ENCODE measurements around the gene HMOX2. TPM values are rescaled to one million over a fixed set of nuclear protein-coding genes. Genes with fewer than 3 reads are reported as not detected.

Gene HMOX2
- total RNA-seq, 1 experiment from 2014 or later: 42.6 TPM

DNA sequence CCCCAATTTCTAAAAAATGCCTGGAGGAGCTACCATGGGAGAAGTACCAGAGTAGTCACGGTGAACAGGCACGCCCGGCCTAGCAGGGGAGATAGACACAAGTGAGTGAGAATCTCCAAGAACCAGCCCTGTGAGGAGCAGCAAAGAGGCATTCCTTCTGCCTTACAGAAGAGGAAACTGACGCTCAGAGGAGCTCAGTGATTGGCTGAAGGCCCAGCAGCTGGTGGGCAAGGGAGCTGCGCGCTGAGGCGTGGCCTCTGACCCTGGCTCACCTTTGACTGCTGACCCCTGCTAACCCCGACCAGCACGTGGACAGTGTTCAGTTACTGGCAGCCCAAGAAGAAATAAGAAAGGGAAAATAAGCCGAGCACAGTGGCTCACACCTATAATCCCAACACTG is 81.8 kb downstream of the HMOX2 start (continued):
- TF ChIP-seq ESRRA (CRISPR knock-in tag; IDR thresholded peaks at IDR 0.05; ENCODE audit: borderline replicate concordance): no peak

Other genes starting within 250 kb of the HMOX2 start
- gene SRL, start 234.3 kb upstream of the HMOX2 start, total RNA-seq (2021): 0.11 TPM in 1 of 3 replicates, not detected in the others
- gene TFAP4, start 203.4 kb upstream of the HMOX2 start, total RNA-seq (2021): 31.9 to 36.5 TPM (median 34.2 TPM) in 3 replicates
- gene GLIS2, start 160.3 kb upstream of the HMOX2 start, total RNA-seq (2021): 19.5 to 23.0 TPM (median 20.1 TPM) in 3 replicates
- gene PAM16, start 125.1 kb upstream of the HMOX2 start, total RNA-seq (2021): 87.2 to 93.7 TPM (median 88.9 TPM) in 3 replicates
- 8.0 to 9.1 TPM (median 8.3 TPM) in 3 replicates for gene VASN, start 104.5 kb upstream of the HMOX2 start, total RNA-seq (2021)
- gene CORO7, start 59.8 kb upstream of the HMOX2 start, total RNA-seq (2021): 36.7 to 45.5 TPM (median 38.6 TPM) in 3 replicates
- 54.8 to 64.1 TPM (median 56.0 TPM) in 3 replicates for gene DNAJA3, start 50.5 kb upstream of the HMOX2 start, total RNA-seq (2021)
- gene NMRAL1, start 1.8 kb upstream of the HMOX2 start, total RNA-seq (2021): 68.1 to 77.6 TPM (median 69.5 TPM) in 3 replicates
- gene CDIP1, start 62.4 kb downstream of the HMOX2 start, total RNA-seq (2021): 68.9 to 79.2 TPM (median 78.9 TPM) in 3 replicates
- 1.3 to 2.1 TPM (median 1.5 TPM) in 3 replicates for gene C16orf96, start 79.9 kb downstream of the HMOX2 start, total RNA-seq (2021)
- 56.8 to 59.5 TPM (median 59.0 TPM) in 3 replicates for gene UBALD1, start 138.5 kb downstream of the HMOX2 start, total RNA-seq (2021)
- 79.4 to 88.8 TPM (median 80.7 TPM) in 3 replicates for gene MGRN1, start 148.4 kb downstream of the HMOX2 start, total RNA-seq (2021)
- 41.8 to 45.8 TPM (median 42.0 TPM) in 3 replicates for gene NUDT16L1, start 217.2 kb downstream of the HMOX2 start, total RNA-seq (2021)

All from WTC11 (cell line).